Measurements from ENCODE around the gene FMOD. TPM values are rescaled to one million over a fixed set of nuclear protein-coding genes. Genes with fewer than 3 reads are reported as not detected.
A peak's percentile ranks its signal among the peaks of the same experiment; 100 is the strongest.

FMOD gene
- total and polyA plus RNA-seq, 2 experiments from 2014 or later = 2.3 to 7.6 TPM

DNA sequence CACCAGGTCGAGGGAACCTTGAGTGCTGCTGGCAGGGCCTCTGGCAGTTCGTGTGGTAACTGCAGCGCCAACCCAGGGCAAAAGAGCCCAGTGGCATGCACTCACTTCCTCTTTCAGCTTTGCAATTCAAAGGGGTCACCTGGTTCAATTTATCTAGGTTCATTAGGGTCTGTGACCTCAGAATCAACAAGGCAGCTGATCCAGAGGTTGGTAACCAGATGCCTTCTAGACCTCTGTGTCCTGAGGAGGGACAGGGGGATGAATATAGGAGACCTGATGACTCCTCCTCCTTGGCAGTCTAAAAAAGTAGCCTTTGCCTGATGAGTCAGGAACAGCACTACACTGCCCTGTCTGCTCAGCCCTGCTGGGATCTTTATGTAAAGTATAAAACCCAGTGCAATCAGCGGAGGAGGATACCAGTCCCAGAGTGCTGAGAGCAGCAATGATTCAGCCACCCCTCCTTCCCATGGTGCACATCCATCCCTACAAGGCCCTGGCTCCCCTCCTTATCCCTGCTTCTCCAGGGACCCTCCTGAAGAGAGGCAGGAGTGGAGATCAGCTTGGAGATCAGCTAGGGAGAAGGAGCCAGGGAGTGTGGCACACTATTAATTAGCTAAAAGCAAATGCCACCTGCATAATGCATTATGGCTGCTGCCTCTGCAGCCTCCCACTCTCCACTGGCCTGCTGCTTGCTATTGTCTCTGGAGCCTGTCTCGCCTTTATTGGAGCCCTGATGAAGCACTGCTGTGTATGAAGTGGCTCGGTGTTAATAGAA is 11.2 kb upstream of the FMOD start:
- Histone ChIP-seq H3K27me3 (no peaks in the 10 kb centered on the region), H3K4me1 (ENCODE audit: low read depth) (peaks cover 11% of the 10 kb centered on the region), H3K9me3 (ENCODE audit: low read depth) (no peaks in the 10 kb centered on the region), H3K36me3 (no peaks in the 10 kb centered on the region), H3K27ac (no peak overlapping the region), H3K4me3 (no peak overlapping the region)
- DNase-seq (ENCODE audit: low read depth in 1 of 2, low spot score in 1 of 2) = peak in 1 of 2 donors; percentile 78
- TF ChIP-seq, protein P1, sequence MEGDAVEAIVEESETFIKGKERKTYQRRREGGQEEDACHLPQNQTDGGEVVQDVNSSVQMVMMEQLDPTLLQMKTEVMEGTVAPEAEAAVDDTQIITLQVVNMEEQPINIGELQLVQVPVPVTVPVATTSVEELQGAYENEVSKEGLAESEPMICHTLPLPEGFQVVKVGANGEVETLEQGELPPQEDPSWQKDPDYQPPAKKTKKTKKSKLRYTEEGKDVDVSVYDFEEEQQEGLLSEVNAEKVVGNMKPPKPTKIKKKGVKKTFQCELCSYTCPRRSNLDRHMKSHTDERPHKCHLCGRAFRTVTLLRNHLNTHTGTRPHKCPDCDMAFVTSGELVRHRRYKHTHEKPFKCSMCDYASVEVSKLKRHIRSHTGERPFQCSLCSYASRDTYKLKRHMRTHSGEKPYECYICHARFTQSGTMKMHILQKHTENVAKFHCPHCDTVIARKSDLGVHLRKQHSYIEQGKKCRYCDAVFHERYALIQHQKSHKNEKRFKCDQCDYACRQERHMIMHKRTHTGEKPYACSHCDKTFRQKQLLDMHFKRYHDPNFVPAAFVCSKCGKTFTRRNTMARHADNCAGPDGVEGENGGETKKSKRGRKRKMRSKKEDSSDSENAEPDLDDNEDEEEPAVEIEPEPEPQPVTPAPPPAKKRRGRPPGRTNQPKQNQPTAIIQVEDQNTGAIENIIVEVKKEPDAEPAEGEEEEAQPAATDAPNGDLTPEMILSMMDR (IDR thresholded peaks at IDR 0.05; ENCODE audit: low read depth, low read length) = no peak

DNA sequence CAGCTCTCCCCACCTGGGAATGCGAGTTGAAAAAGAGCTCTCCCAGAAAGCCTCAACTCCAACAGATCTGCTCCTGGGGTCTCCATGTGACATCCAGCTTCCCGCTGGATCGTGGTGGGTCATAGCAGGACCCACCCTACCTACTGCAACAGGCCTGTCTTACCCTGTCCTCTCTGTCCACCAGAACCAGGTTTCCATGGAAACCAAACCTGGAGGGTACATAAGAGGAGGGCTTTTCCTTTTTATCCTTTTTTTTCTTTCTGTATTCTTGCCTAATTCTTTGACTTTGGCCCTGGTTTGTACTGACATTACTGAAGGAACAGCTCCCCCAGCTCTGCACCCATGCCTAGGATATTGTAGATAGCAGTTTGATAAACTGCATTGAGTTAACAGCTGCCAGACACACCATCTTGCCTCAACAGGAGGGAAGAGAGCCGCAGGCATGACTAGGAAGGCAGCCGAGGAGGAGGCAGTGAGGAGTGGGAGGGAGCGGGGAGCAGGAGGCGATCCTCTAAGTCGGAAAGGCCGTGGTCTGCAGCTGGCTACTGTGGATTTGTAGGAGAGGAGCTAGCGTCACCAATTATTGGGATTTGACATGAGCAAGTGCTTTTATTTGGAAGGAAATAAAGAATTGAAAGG is 9.7 kb upstream of the FMOD start:
- Histone ChIP-seq H3K27ac (no peak overlapping the region), H3K4me1 (ENCODE audit: low read depth) (peaks cover 11% of the 10 kb centered on the region), H3K36me3 (no peaks in the 10 kb centered on the region), H3K9me3 (ENCODE audit: low read depth) (no peaks in the 10 kb centered on the region), H3K4me3 (no peak overlapping the region), H3K27me3 (no peaks in the 10 kb centered on the region)
- TF ChIP-seq, protein P1 (IDR thresholded peaks at IDR 0.05; ENCODE audit: low read depth, low read length) = no peak
- DNase-seq (ENCODE audit: low read depth in 1 of 2, low spot score in 1 of 2) = no peak

DNA sequence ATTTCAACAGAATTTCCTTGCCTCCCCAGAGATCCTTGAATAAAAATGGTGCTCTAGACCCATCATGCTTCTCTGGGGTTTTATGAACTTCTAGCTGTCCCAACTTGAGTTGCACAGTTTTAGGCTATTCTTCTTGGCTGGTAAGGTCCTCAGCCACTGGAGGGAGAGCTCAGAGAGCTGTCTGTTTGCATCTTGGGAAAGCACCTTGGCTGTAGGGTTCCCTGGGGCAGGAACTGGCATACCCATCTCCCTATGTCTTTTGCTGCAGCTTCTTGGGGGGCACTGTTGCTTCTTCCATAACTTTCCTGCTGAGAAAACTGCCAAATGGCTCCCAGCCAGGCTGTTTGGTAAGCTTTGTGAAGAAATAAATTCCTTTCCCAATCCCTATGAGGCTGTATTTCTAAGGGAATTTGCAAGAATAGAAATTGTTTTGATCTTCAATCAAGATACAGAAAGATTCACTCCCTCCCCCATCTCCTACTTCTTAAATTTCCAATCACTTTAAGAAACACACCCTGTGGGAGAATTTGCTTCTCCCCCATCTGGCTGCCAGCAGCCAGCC is 8.2 kb upstream of the FMOD start:
- Histone ChIP-seq H3K27ac (no peak overlapping the region), H3K4me3 (no peak overlapping the region), H3K36me3 (no peaks in the 10 kb centered on the region), H3K4me1 (ENCODE audit: low read depth) (peaks cover 4% of the 10 kb centered on the region), H3K27me3 (no peaks in the 10 kb centered on the region), H3K9me3 (ENCODE audit: low read depth) (no peaks in the 10 kb centered on the region)
- TF ChIP-seq, protein P1 (IDR thresholded peaks at IDR 0.05; ENCODE audit: low read depth, low read length) = peak; percentile 13
- peak in 1 of 2 donors; percentile 86 for DNase-seq (ENCODE audit: low read depth in 1 of 2, low spot score in 1 of 2)

DNA sequence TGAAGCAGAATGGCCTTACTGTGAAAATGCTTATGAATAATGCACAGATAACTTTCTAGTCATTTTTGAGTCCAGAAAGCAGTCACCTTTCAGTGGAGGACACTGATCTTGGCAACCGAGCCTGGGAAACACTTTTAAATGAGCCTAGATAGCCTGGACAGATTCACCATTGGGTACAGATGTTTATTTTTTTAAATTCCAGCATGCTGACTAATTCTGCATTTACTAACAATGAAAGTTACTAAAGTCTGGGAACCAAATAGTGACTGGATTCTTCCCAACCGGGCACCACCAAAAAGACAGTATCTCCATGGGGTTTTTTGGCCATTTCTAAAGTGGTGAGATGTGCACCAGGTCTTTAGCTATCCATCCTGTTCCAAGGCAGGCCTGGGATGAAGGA is 3.3 kb upstream of the FMOD start:
- Histone ChIP-seq H3K4me3 (no peak overlapping the region), H3K4me1 (ENCODE audit: low read depth) (peaks cover 5% of the 10 kb centered on the region), H3K27me3 (no peaks in the 10 kb centered on the region), H3K27ac (no peak overlapping the region), H3K9me3 (ENCODE audit: low read depth) (no peaks in the 10 kb centered on the region), H3K36me3 (no peaks in the 10 kb centered on the region)
- TF ChIP-seq, protein P1 (IDR thresholded peaks at IDR 0.05; ENCODE audit: low read depth, low read length) = no peak
- no peak for DNase-seq (ENCODE audit: low read depth in 1 of 2, low spot score in 1 of 2)

DNA sequence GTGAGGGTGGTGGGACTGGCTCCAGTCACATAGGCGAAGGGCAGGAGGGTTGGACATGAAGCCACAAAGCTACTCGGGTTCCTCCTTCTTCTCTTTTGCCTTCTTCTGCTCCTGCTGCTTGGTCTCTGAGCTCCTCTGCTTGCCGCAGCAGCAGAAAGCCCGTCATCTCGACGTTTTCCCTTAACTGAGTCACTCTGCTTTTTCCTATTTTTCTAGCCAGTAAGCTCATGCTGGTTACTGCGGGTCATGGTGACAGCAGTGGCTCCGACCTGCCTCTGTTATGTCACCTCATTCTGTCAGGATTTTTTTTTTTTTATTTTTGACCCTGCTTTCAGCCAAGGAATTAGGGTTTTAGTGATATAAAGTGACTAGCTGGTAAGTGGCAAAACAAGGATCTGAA is 2.6 kb upstream of the FMOD start:
- TF ChIP-seq, protein P1 (IDR thresholded peaks at IDR 0.05; ENCODE audit: low read depth, low read length) = no peak
- no peak for DNase-seq (ENCODE audit: low read depth in 1 of 2, low spot score in 1 of 2)
- H3K27me3 ChIP-seq = no peaks in the 10 kb centered on the region

More for the DNA sequence above, 2.6 kb upstream of the FMOD start:
- Histone ChIP-seq H3K27ac (no peak overlapping the region), H3K4me1 (ENCODE audit: low read depth) (peaks cover 5% of the 10 kb centered on the region), H3K36me3 (no peaks in the 10 kb centered on the region), H3K9me3 (ENCODE audit: low read depth) (no peaks in the 10 kb centered on the region), H3K4me3 (no peak overlapping the region)

Data from cardiac muscle cell (in vitro differentiated cells and primary cell).